HPDE6-E6E7 (cell line): ENCODE measurements around the gene PHKA2.

ENCODE experiments used
- DNase-seq: peaks from one replicate; pipeline ENCODE4 v3.0.0; 2011; ENCODE audit warnings: missing footprints; ENCODE audit errors: extremely low spot score

PHKA2 gene

GRCh38 chrX:18931972-18932371 is 51.9 kb downstream of the PHKA2 start:
- peak; percentile 3 for DNase-seq

- DNase-seq: no peak
Observed at GRCh38 chrX:18929775-18930174, 54.1 kb downstream of the PHKA2 start.

- DNase-seq: no peak
Observed at GRCh38 chrX:18927558-18927957, 56.4 kb downstream of the PHKA2 start.

- no peak for DNase-seq
Observed at GRCh38 chrX:18924507-18925088, 59.3 kb downstream of the PHKA2 start.

GRCh38 chrX:18920566-18920965 is 63.3 kb downstream of the PHKA2 start:
- no peak for DNase-seq

- DNase-seq: no peak
Observed at GRCh38 chrX:18920079-18920478, 63.8 kb downstream of the PHKA2 start.

DNA sequence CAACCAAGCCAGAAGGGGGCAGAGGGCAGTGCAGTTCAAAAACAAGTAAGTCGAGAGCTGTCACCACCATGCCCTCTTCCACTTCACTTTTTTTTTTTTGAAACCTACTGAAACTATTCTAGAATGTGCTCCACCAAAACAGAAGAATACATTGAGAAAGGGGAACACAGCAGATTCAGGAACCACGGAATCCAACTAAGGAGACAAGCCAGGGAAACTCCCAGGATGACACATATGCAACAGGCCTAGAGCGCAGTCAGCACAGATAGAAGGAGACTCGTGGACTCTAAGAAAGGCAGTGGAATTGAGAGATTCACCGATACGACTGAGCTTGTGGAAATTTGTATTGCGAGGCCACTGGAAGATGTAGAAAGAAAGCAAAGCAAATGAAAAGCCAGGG is 66.1 kb downstream of the PHKA2 start:
- no peak for DNase-seq

- no peak for DNase-seq
Observed at GRCh38 chrX:18906286-18906685, 77.6 kb downstream of the PHKA2 start.

DNA sequence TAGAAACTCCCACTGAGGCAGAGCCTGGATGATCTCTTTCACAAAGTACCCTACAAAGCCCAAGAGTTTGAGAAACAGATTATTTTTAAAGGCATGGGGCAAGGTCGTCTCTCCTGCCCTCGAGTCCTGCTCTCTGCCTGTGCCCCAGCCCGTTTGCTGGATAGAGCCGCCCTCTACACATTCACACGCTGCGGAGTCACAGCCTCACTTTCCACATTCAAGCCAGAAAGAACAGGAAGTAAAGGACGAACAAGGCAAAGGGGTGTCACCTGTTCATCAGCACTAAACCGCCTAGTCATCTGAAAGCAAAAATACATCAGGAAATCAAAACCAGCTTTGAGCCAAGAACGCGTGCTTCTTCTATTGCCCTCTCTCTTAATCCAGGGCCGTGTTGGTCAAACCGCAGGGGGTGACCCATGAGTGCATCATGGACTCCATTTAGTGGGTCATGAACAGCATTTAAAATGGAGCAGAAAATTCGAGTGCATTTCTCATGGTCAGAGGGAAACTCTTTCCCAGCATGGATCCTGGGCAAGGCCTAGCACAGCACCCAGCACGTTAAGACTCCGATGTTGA is 83.4 kb downstream of the PHKA2 start:
- DNase-seq: no peak

DNA sequence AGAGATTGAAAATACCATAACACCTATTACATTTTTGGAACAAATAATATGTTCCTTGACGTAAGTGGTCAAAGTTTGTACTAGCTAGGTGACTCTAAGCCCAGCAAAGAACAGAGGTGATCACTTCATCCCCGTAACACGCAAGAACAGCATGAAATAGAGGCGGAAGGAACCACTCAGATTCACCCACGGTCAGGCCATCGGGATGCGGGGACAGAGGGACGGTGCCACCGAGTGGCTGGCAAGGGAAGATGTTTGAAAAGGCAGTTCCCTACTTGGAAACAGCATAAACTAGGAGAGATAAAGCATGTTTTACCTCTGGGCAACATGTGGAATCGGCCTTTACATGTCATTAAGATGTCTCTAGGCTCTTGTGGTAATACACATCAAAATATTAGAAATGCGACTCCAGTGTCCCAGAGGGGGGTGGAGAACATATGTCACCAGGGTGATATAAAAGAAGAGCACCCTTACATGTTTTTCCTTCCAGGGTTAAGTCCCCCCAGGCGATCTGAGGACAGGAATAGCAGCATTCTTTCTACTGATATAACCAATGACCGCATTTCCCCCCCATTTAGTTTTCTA is 84.0 kb downstream of the PHKA2 start:
- no peak for DNase-seq

GRCh38 chrX:18898492-18898891 is 85.4 kb downstream of the PHKA2 start:
- no peak for DNase-seq

GRCh38 chrX:18898091-18898490 is 85.8 kb downstream of the PHKA2 start:
- no peak for DNase-seq

- no peak for DNase-seq
Observed at GRCh38 chrX:18897611-18898010, 86.3 kb downstream of the PHKA2 start.

DNA sequence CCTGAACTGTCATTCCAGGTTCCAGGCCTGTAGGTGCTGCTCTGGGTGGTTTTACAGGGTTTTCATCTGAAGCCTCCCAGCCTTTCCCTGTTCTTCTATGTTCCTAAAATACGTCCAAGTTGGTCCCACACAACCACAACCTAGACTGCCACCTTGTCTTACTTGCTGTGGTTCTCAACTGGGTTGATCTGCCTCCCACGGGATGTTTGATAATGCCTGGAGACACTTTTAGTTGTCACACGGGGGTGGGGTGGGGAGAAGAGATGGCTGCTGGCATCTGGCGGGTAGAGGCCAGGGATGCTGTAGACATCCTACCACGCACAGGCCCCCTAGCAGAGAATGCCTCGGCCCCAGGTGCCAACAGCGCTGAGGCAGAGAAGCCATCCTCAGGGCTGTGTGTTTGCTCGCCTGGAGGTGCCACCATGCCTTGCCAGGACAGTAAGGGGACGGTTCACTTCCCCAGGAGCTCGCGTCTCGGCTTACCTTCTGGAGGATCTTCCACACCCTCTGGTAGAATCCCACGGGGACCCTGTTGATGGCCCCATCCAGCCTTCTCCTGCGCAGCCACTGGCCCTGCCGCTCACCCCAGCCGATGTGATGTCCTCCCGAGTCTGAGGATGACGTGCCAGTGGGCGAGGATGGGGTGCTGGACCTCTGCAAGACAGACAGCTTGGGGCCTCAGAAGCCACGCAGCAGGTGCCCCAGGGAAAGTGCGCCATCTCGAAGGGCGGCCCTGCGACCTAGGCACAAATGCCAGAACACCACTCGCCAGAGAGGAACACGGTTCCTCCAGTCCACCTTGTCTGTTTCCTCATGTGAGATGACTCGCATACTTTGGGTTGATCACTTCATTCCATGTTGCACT is 87.0 kb downstream of the PHKA2 start:
- no peak for DNase-seq

DNA sequence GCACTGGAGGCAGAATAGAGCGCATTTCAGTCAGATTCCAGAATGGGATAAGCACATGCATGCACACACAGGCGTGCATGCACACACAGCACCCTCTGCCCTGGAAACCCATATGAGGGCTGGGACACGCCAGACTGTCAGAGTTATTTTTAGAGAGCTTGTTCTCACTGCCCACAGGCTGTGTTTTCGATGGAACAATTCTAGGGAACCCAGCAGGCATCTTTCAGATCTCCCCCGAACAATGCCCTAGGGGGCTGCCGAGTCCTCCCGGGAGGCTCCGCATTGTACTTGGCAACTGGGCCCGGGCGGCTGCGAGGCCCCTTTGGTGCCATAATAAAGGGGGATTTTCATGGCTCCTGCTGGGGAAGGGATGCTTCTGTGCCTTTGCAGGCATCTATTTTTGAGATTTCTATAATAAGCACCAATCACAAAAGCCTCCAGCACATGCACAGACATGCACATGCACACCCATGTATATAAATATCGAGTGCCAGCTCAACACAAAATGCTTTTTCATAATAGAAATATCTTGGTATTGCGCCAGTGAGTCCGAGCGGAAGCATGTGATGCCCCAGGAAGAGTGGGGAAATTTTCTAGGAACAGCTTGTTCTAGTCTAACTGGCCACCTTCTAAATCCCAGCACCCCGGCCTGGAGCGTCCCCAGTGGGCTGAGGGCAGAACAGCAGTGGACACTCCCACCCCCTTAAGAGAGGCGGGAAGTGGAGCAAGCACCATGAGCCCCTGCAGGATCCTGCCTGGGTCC is 88.5 kb downstream of the PHKA2 start:
- peak; percentile 54 for DNase-seq

DNA sequence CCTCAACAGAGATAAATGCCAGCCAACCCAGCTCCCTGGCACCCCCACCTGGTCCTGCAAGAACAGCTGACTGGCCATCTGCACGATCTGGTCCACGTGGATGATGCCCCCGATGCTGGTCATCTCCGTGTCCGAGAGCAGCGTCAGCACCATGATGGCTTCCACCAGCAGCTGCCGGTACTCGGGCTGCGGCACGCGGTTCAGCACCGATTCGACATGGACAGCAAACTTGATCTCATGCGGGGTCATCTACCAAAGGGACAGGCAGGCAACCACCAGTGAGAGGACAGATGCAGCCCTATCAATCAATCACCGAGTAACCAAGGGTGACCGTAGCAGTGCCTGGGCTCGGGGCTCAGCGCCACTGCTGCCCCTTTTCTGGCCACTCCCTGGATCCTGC is 89.8 kb downstream of the PHKA2 start:
- no peak for DNase-seq

- no peak for DNase-seq
Observed at GRCh38 chrX:18893536-18893935, 90.4 kb downstream of the PHKA2 start.

DNA sequence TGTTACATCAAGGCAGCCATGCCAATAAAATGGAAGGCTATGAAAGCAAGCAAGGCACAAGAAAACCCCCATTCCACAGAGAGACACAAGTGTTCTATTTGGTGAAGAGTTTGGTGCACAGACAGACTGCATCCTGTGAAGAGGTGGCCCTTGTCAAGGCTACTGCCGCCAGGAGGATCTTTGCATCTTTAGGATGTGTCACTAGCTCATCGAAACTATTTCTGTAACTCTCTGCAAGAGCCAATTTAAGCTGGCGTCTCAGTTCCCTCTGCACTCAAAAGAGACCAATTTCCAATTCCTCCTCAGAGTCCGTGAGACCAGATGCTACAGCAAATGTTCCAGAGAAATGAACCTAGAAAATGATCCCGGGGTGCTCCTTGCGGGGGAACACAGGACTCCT is 91.0 kb downstream of the PHKA2 start:
- no peak for DNase-seq

DNA sequence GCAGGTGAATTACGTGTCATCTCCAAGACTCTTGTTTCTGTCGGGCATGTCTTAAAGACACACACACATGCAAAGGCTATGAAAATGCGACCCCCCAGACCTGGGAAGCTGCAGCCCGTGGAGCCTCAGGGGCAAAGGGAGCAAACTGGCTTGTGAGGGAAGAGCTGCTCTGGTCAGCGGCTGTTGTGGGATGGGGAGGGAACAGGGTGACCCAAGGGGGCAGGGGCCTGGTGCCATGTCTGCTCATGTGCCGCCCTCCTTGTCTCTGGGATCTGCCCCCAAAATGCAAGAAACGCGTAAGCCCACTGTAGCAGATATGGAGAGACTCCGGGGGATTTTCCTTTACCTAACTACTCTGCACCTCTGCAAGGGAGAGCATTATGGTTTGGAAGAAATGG is 92.4 kb downstream of the PHKA2 start:
- DNase-seq: no peak

- no peak for DNase-seq
Observed at GRCh38 chrX:18890724-18891547, 93.0 kb downstream of the PHKA2 start.

- DNase-seq: no peak
Observed at GRCh38 chrX:18890049-18890381, 93.9 kb downstream of the PHKA2 start.
